GM20000 (cell line): ENCODE results near the gene CIAO3.

Source experiments
- DNase-seq: peaks from one replicate; pipeline ENCODE4 v3.0.0; 2012; ENCODE audit warnings: low spot score
- TF ChIP-seq, protein P1 (sequence below): IDR thresholded peaks from 2 replicates; pipeline ENCODE4 v1.5.1; 2012; ENCODE audit warnings: mild to moderate bottlenecking, control low read depth; ENCODE audit errors: extremely low read depth, missing control alignments

The CIAO3 gene

DNA sequence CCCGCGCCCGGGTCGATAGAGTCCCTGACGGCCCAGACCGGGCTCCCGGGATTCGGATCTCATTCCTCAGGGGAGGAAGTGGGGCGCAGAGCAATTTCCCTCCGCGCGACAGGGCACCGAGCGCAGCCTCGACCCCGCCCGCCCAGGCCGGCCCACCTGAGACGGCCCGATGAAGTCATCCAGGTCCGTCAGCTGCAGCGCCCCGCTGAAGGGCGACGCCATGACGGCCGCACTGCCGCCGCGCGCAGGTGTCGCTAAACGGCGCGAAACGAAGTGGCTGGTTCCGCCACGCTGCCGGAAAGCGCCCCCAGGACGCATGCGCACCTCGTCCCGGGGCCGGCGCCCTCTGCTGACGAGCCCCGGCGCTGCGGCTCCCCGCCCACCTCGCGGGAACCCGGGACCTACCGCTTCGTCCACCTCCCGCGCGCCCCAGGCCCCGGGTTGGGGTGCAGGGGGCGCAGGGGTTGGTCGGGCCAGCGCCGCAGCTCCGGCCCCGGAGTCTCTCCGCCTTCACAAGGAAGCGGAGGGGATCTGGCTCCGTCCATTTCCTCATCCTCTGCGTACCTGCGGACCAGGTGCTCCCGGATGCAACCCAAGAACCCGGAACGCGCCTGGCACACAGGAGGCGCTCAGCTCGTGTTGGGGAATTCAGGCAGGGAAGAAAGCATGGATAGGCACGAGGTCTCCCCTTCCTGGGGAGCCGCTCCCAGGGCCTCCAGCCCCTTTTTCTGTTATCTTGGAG lies at the start of gene CIAO3:
CIAO3 (minus strand) TSS at position 234 of the 742 bp plus-strand sequence; CDS start at position 222, 12 bp downstream.
- TF ChIP-seq, protein P1, sequence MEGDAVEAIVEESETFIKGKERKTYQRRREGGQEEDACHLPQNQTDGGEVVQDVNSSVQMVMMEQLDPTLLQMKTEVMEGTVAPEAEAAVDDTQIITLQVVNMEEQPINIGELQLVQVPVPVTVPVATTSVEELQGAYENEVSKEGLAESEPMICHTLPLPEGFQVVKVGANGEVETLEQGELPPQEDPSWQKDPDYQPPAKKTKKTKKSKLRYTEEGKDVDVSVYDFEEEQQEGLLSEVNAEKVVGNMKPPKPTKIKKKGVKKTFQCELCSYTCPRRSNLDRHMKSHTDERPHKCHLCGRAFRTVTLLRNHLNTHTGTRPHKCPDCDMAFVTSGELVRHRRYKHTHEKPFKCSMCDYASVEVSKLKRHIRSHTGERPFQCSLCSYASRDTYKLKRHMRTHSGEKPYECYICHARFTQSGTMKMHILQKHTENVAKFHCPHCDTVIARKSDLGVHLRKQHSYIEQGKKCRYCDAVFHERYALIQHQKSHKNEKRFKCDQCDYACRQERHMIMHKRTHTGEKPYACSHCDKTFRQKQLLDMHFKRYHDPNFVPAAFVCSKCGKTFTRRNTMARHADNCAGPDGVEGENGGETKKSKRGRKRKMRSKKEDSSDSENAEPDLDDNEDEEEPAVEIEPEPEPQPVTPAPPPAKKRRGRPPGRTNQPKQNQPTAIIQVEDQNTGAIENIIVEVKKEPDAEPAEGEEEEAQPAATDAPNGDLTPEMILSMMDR = peak; percentile 100
- DNase-seq = peak; percentile 98

DNA sequence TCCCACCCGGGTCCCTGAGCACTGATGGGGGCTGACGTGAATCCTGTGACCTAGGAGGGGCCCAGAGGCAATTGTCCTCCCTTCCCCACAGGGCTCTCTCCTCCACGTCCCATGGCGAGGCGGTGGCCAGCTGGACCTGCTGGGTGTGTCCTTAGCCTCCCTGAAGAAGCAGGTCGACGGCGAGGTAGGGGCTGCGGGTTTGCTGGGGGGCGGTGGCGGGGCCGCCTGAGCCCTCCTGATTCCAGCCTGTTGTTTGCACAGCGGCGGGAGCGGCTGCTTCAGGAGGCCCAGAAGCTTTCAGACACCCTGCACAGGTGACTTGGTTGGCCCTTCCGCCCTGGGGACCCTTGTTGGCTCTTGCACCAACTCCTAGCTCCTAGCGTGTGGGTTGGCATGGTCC lies 49.3 kb upstream of the CIAO3 start:
- DNase-seq = no peak
- TF ChIP-seq, protein P1 = no peak

DNA sequence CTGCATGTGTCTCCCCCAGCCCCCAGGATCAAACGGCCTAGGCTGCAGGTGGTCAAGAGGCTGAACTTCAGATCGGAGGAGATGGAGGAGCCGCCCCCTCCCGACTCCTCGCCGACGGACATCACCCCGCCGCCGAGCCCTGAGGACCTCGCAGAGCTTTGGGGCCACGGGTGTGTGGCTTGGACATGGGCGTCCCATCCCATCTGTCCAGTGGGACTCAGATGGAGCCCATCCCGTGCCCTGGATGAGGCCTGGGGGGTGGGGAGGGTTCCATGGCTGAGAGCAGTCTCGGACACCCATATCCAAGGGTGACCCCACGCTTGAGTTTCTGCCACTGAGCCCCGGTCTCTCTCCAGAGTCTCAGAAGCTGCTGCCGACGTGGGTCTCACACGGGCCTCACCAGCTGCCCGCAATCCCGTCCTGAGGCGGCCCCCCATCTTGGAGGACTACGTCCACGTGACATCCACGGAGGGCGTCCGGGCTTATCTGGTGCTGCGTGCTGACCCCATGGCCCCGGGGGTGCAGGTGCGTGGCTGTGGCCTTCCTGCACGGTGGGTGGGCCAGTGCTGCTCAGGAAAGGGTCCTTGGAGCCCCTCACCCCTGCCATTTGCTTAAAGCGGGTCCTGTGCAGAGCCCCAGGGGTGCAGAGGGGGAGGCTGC lies 48.5 kb upstream of the CIAO3 start:
- TF ChIP-seq, protein P1 = no peak
- DNase-seq = no peak

DNA sequence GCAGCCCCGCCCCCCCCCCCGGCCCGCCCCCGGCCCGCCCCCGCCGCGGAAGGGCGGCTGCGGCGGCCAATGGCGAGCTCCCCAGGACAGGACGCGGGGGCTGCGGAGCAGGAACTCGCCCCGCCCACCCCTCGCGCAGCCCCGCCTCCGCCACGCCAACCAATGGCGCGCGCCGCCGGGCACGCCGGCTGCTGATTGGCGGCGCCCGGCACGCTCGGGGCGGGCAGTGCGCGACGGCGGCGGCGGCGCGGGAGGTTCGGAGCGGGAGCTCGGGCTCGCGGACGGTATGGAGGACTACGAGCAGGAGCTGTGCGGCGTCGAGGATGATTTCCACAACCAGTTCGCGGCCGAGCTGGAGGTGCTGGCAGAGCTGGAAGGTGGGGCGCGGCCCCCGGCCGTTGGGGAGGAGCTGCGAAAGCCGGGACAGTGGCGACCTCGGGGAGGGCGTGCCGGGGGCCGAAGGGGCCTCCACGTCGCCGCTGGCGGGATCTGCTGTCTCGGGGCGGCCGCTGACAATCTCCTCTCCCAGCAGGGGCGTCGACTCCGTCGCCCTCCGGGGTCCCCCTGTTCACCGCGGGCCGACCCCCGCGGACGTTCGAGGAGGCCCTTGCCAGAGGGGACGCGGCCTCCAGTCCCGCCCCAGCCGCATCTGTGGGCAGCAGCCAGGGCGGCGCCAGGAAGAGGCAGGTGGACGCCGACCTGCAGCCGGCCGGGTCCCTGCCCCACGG lies 47.8 kb upstream of the CIAO3 start, which contains the start of gene CHTF18:
CHTF18 (plus strand) TSS at position 222 of the 728 bp plus-strand sequence; CDS start at position 287, 65 bp downstream.
- TF ChIP-seq, protein P1 = no peak
- peak; percentile 100 for DNase-seq

DNA sequence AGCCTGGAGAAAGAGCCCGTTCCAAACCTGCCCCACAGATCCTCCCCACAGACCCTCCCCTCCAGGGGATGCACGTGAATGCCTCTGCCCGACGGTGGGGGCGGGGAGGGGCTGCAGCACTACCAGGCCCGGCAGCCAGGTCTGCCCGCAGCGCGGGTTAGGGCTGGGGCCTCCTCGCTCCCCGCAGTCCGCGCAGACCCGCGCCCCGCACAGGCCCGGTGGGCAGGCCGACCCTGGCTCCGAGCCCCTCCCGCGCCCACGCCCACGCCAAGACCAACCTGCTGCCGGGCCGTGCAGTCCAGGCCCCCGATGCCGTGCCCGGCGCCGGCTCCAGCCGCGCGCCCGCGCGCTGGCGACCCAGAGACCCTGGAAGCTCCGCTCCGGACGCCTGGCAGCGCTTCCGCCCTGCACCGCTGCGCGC lies 47.2 kb upstream of the CIAO3 start, which contains the start of gene RPUSD1:
RPUSD1 (minus strand) TSS at position 404 of the 421 bp plus-strand sequence. CDS start 644 bp downstream, outside the sequence.
- TF ChIP-seq, protein P1 = no peak
- DNase-seq = no peak

DNA sequence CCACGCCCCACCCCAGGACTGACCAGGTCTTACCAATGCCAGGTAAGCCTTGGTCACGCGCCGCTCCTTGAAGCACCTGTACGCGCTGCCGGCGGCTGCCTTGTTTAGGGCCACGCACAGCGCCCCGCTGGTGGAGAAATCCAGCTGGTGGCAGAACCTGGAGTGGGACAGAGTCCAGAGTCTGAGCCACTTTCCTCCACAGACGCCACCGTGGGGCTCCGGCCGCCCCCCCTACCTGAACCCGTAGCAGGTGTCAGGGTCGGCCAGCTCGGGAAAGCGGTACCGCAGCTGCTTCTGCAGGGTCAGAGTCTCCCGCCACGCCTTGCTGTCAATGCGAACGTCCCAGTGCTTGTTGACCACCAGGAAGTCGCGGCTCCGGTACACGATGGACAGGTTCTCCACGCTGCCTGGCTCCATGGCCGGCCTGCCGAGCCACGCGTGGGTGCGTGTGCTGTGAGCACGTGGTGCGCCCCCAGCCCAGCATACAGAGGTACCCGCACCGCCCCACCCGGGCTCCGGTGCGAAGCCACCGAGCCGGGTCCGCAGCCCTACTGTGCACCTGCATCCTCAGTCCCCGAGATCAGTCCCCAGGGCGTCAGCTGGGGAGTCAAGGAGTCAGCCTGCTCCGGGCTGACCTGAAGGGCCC lies 46.6 kb upstream of the CIAO3 start:
- TF ChIP-seq, protein P1 = no peak

More for the DNA sequence above, 46.6 kb upstream of the CIAO3 start:
- DNase-seq = no peak
